D721Med (cell line): ENCODE results near the gene GHRL.

Source experiments
- DNase-seq: peaks from one replicate; pipeline ENCODE4 v3.0.0; 2011; ENCODE audit warnings: low spot score; ENCODE audit not compliant: insufficient read length
- FAIRE-seq: peaks from 2 replicates; lab custom pipeline; 2011; peaks lifted over from hg19 to GRCh38; lab: Jason Lieb, UNC
- TF ChIP-seq, protein P1 (sequence below): IDR thresholded peaks from 2 replicates; pipeline ENCODE4 v1.5.1; 2012; ENCODE audit warnings: mild to moderate bottlenecking, control low read depth; ENCODE audit not compliant: insufficient read depth; ENCODE audit errors: missing control alignments

Gene GHRL

DNA sequence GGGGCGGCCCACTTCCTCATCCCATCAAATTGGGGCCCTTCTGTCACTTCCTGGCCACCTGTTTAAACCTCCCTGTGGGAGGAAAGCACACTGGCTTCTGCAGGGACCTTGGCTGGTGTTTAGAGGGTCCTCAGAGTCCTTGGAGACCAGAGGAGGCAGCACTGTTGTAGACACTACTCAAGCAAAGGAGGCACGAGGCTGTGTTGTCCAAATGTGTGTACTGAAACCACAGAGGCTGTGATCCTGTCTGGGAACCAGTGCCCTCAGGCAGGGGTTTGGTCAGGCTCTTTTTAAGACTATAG, 40.6 kb upstream of the GHRL start:
- DNase-seq = no peak
- no peak for FAIRE-seq
- TF ChIP-seq, protein P1, sequence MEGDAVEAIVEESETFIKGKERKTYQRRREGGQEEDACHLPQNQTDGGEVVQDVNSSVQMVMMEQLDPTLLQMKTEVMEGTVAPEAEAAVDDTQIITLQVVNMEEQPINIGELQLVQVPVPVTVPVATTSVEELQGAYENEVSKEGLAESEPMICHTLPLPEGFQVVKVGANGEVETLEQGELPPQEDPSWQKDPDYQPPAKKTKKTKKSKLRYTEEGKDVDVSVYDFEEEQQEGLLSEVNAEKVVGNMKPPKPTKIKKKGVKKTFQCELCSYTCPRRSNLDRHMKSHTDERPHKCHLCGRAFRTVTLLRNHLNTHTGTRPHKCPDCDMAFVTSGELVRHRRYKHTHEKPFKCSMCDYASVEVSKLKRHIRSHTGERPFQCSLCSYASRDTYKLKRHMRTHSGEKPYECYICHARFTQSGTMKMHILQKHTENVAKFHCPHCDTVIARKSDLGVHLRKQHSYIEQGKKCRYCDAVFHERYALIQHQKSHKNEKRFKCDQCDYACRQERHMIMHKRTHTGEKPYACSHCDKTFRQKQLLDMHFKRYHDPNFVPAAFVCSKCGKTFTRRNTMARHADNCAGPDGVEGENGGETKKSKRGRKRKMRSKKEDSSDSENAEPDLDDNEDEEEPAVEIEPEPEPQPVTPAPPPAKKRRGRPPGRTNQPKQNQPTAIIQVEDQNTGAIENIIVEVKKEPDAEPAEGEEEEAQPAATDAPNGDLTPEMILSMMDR = no peak

DNA sequence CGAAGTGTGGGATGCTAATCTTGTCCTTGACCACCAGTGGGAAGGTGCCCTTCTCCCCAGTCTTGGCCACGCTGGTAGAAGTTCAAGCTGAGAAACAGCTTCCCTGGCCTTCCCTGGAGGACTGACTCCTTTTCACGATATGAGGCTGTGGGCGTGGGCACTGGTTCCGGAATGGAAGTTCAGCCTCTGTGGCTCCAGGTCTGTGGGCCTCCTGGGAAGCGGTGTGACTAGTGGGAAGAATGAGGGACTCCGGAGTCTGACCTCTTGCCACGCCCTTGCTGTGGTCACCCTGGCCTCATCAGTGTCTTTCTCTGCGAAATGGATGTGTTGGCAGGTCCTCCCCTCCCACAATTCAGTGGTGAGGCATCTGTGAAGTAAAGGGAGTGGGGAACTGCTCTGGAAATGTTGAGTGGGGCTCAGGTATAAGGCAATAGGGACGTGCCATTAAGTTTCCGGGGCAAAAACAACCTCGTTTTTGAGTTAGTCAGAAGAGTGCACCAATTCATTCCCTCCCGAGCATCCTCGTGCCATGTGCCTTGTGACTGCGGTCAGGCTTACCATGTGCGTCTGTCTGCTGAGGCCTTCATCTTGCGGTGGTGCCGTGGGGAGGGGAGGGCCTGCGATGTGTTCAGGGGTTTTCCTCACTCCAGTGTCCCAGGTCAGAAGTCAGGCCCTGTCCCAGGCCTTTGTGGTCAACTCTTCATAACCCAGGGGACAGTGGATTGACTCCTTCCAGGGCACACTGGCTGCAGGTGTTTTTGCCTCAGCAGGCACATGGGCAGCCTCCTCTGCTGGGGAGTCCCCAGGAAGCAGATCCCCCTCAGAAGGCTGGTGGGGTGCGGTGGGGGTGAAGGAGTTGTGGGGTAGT, 40.0 kb upstream of the GHRL start:
- FAIRE-seq (no peak), DNase-seq (no peak)
- TF ChIP-seq, protein P1 = no peak

DNA sequence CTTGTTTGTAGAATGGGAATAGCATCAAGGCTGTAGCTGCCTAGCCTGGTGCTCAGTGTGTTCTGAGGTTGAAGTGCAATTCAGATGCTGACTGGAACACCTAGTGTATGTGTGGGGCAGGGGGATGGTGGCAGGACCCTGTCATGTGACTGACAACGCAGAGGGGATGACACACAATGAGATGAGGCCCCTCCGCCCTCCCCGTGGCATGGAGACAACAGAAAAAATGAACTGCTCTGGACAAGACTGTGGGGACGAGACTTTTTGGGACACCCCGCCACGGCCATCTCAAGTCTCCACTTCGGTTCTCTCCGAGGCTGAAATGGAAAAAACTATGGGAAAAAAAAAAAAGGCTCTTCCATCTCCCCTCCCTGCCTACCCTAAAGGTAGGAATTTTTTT, 38.6 kb upstream of the GHRL start:
- TF ChIP-seq, protein P1 = no peak
- DNase-seq (no peak), FAIRE-seq (no peak)

DNA sequence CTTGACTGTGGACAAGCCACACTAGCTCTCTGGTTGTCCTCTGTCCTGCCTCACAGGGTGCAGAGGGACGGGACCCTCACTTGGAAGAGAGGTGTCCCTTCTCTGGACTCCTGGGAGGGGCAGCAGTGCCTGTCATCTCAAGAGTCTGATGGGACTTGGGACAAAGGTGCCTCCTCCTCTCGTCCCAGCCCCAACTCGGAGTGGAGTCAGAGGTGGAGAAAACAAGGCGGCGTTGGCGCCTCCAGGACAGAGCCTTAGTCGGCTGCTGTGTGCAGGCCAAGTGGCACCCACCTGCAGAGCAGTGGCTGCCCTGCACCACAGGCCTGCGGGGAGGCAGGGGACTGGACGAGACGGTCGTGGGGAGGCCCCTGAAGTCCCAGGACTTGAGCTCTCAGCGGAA, 37.6 kb upstream of the GHRL start:
- TF ChIP-seq, protein P1 = no peak
- FAIRE-seq (no peak), DNase-seq (no peak)

DNA sequence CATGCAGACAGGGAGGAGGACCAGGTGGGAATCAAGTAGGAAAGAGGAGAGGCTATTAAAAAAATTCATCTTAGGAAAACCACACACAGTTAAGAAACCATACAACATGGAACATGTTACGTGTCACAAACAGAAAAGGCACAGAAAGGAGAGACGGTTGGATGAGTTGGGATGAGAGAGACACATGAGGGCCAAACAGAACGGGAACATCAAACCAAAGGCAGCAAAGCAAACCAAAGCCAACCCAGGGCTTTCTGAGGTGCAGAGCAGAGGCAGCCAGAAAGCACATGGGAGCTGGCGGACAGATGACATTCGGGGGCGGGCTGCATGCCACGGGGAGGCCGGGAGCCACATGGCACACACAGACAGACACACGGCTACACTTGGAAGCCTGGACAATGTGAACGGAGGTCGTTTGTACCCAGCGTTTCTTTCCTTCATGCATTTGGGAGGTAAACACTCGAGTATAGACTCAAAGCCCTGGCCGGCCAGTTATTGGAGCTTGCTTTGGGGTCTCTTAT, 36.8 kb upstream of the GHRL start:
- no peak for DNase-seq
- TF ChIP-seq, protein P1 = no peak
- FAIRE-seq = no peak

DNA sequence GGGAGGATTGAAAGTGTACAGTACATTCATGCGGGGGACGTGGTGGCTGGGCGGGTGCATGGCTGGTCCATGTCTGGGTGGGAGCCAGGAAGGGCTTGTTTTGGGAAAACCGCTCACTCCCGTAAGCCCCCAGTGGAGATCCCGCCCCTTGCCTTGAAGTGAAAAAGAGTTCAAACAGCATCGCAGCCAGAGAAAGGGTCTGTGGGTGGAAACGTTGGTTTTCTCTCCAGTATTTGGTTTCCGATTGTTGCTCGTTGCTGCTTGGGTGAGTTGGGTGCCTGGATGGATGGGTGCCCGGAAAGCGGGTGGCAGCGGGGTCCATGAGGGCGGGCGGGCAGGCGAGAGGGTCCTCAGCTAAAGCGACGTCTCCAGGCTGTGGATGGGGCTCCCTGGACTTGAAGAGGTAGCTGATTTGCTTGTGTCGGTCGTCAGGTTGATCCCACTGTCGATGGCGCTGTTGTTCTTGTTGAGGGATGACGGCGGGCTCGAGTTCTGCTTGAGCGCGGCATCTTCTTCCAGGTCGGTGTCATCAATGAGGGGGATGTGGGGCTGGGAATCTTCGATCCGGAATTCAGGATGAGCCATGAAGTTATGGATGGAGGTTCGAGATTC, 35.8 kb upstream of the GHRL start:
- DNase-seq = no peak
- FAIRE-seq = no peak
- TF ChIP-seq, protein P1 = no peak

DNA sequence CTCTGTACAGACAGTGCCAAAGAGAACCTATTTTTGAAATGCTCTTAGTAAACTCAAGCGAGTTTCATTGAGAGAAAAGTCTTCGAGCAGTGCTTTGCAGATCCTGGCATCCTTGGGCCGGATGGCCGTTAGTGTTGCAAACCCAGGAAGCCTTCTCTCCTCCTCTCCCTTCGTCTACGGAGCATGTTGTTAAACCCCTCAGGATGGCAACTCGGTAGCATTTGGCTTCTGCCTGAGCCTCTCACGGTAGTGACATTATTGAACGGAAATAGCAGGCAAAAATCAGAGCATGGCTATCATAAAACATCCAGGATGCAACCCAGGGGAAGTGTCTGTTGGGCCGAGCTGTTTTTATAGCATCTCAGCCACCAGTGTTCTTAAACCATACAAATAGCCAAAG, 34.8 kb upstream of the GHRL start:
- TF ChIP-seq, protein P1 = no peak
- DNase-seq = no peak
- FAIRE-seq = no peak
